HG03196 (cell line): ENCODE results near the gene PLXNC1.

Experiments
- ATAC-seq: cut with Tn5 transposase; IDR thresholded peaks from one replicate; pipeline ENCODE4 v1.9.1; 2021; ENCODE audit not compliant: unreplicated experiment

PLXNC1 gene

DNA sequence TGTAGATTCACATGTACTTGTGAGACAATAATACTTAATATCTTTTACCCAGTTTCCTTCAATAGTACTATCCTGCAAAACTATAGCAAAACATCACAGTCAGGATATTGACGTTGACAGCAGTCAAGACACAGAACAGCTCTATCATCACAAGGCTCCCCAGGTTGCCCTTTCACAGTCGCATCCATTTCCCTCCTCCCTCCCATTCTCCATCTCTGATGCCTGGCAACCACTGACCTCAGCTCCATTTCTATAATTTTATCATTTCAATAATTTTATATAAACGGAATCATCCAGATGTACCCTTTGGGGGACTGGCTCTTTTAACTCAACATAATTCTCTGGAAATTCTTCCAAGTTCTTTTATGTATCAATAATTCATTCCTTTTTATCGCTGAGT, 81.5 kb downstream of the PLXNC1 start:
- no peak for ATAC-seq

DNA sequence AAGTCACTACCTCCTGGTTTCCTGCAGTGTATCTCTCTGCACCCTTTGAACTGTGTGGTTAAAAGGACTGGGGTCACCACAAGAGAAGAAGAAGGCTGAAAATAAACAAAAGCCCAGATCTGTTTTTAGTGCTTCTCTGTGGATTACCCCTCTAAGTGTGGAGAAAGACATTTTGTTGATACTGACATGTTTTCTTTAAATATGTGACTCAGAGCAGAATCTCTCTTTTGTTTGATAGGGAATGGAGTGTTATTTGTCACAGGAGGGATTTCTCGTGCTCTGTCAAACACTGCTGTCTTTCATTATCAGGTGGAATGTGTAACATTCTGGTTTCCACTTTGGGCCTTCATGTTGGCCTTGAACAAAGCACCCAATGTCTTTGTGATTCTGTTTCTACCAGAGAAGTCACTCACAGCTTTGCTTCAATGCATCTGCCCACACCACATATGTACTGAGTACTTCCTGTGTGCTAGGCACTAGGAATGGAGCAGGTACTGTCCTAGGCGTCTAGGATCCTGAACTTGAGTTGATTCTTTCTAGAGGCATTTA, 82.1 kb downstream of the PLXNC1 start:
- ATAC-seq = peak; percentile 60

DNA sequence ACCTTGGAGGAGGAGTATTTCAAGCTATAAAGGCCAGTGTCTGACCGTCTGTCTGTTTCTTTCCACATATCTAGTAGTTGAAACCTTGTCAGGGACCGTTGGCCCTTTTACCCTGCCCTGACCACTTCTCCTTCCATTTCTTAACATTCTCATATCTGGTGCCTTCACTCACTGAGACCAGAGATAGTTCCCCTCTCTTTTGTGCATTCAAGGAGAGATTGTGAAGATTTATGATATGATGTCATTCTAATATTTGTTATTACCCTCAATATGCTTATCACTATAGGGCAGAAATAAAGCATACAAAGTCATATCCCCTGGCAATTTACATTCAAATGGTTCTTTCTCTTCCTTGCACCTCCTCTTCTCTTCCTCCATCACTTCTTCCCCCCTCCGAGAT, 83.3 kb downstream of the PLXNC1 start:
- no peak for ATAC-seq

DNA sequence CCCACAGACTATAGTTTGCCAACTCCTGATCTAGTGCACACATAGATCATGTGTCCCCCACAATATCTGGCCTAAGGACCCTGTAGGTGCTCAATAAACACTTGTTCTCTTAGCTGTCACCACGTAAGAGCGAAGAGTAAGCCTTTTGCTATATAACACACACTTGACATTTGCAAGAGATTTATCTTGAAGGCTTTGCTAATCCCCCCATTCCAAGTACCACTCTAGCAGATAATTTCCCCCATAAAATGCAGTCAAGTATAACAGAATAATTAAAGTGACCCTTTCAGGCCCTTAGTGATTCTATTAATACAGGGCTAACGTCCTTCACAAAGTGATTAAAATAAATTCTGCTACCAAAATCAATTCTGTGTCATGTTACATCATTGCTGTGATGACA, 87.5 kb downstream of the PLXNC1 start:
- no peak for ATAC-seq

DNA sequence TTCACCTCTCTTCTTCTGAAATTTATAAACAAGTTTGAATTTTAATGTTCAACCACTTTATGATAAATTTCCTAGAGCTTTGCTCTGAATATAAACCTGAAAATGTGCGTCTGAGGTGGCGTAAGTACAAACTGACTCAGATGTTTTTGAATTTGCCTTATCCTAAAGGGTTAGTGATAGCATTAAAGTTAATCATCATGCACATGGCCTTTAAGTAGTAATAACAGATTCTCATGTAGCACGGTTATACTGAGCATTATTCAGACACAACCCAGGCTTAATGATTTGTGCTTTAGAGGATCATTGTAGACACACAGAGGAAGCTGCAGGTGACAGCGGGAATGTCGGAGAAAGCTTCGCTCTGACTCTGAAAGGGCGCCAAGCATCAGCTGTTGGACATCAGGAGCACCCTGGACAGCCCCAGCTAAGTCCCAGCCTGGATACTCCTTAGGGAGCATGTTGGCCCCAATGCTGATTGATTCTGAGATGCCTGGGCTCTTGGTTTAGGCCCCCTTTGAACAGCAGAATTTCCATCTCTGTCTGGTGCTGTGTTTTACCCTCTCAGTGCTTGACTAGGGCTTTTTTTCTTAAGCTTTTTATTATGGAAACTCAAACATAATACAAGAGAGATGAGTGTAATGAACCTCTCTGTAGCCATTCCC, 91.1 kb downstream of the PLXNC1 start:
- no peak for ATAC-seq

DNA sequence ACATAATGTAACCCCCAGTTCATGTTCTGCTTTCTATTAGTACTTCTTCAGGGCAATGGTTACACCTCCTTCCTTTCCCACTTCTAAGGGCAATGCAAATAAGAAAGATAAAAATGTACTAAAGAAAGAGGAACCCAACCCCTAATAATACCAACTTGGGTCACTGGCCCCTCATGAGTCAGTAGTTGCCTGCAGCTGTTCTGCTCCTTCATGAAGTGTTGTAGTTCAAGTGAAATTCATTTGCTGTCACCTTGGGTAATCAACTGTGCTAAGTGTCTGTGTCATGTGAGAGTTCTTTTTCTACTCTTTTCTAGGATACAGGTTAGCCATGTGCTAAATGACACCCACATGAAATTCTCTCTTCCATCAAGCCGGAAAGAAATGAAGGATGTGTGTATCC, 91.8 kb downstream of the PLXNC1 start:
- peak; percentile 80 for ATAC-seq

DNA sequence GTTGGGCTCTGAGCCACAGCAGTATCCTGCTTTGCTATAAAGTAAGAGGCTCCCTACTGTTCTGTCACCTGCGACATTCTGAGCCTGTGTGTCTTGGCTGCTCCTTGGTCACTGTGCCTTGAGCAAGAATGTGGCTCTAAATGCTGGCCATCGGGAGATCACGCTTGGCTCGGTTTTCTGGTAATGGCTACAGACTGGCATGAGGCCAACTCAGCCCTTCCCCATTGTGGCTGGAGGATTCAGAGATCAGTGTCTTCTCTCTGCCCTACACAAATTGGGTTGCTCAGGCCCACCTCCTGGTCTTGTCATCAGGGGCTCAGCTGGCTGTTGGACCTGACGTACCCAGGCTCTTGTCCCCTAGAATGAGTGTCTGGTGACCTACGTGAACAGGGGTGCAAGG, 94.5 kb downstream of the PLXNC1 start:
- no peak for ATAC-seq

DNA sequence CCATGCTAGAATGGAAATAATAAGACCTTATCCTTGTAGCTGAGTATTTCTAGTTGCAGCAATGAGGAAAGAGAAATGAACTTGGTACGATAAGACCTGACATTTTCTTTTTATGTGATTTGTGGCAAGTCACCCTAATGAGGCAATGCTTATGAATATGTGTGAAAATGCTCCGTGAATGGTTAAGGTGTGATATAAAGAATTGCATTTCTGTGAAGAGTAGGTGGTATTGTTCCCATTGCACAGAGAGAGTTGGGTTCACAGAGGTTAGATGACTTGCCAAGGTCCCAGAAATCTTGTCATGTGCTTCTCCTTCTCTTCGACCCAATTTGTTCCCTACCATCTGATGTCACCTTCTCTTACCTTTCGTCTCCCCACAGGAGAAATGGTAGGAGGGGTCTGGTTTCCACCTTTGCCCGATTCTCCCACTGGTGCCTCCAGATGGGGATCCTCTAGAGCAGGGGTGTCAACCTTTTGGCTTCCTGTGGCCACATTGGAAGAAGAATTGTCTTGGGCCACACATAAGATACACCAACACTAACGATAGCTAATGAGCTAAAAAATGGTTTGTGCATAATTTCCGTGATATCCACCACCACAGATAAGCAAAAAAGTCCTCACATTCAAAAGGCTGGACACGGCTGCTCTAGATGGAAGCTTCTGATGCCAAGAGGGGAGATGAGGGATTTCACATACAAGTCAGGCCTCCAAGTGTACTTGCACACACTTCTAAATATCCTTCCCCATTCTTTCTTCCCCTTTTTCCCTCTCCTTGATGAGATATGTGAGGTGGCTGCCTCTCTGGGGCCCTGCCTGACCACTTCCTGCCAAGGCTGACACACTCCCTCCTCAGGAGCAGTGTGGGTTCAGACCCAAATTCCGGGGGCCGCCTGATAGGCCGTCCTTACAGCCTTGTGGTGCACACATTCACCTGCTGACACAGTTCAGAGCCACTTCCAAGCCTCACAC, 96.1 kb downstream of the PLXNC1 start:
- peak; percentile 61 for ATAC-seq

DNA sequence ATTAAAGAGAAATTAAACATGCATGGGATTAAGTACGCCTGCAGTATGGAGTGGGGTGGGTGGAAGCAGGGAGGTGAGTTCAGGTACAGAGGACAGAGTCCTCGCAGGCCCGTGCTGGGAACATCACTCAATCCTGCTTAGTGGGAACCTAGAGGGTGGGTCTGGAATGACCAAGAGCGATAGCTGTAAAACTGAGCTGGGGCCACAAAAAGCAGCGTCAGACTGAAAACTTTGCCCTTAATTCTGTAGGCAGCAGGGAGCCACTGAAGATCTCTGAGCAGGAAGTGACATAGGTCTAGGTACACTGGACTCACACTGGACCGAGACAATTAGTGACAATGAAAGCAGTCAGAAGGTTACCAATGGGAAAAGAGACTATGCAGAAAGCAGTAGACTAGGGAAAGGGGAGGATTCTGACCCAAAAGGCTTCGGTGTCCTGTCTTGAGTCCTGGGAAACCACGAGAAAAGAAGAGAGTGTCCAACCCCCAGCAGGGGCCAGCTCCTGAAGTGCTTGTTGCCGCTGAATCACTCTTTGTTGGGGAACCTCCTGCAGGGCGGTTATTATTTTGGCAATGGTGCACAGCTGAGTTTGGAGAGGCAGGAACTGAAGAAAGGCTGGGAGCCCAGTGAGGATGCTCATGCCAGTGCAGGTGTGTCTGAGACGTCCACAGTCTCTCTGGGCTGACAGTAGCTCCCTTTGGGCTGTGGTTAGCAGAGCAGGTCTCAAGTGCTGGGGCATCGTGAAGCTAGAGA, 97.4 kb downstream of the PLXNC1 start:
- no peak for ATAC-seq

DNA sequence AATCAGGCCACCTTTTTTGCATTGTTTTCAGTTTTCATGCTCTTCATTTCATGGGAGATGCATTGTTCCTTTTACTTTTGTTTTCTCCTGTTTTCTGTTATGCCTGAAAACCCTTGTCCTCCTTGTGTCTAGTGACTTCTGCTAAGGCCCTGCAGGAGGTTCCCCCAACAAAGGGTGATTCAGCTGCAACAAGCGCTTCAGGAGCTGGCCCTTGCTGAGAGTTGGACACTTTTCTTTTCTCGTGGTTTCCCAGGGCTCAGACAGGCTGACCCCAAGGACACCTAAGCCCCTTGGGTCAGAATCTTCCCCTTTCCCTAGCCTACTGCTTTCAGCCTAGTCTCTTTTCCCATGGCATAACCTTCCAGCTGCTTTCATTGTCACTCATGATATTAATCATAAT, 98.9 kb downstream of the PLXNC1 start:
- ATAC-seq = no peak

DNA sequence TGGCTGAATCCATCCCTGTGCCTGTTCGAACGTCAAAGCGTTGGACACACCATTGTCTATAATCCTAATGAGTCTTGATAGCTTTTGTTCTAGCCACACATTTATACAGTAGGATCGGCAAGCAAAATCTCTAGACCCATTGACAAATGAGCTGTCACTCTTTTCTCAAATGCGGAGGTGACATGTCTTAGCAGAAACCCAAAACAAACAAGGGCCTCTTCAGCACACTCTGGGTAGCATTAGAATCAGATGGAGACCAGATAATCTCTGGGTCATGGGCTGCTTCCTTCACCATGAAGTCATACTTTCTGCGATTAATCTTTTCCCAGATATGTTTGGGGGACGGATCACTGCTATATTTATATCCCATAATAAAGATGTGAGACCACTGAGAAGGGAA, 100.2 kb downstream of the PLXNC1 start:
- no peak for ATAC-seq

DNA sequence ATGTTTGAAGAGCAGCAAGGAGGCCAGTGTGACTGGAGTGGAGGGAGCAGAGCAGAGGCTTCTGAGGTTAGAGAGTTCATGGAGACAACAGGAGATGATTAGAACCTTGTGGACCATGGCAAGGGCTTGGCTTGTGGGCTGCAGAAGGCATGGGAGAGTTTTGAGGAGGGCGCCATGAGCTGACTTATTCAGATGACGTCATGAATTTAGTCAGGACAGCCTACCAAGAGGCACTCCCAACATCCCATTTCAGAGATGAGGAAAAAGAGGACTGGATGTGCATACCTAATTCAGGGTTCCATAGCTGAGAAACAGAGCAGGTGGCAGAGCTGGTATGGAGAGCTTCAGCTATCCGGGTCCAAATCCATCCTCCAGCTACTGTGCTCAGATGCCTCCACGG, 101.8 kb downstream of the PLXNC1 start:
- no peak for ATAC-seq

DNA sequence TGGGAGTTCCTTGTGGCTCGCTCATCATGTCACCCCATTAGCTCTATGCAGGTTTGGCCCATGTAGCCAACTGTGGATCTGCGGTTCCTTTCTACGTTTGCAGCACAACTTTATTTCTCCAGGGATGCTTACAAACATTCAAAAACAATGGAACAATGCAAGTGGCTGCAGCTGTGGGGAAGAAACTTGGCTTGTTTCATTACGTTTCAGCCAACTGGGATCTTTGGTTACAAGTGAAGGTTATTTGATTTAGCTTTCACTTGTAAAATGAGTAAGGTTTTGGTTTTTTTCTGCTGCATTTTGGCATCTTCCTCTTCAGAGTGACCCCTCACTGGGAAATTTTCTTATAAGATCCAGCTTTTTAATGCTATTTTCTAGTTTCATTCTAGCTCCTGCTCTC, 105.9 kb downstream of the PLXNC1 start:
- no peak for ATAC-seq

DNA sequence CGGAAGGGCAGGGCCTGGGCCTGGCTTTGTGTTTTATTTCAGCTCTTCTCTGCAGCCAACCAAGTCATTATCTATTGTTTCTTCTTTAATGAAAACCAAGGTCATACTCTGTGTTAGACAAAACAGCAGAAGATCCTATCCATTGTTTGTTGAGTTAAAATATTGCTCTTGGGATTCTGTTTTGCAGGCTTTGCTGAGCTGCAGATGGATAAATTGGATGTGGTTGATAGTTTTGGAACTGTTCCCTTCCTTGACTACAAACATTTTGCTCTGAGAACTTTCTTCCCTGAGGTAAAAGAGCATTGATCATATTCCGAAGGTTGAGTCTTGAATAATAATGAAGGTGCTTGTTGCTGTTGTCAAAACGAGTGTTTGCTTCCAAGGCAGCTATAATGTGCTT, 106.6 kb downstream of the PLXNC1 start:
- ATAC-seq = no peak

DNA sequence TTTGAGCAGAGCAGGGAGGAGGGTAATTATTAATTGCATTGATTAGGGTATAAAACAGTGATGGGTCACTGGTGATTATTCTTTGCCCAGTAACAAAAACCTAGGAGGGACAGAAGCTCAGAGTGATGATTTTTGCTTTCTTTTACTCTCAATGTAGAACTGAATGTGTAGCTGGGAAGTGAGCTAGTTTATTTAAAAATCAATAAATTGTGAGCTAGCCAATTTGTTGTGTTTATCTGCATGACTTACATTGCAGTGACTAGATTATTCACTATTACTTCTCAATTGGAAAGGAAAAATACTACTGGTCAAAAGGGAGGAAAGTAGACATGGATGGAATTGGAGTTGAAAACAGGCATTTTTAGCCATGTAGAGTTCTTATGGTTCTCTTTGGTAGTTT, 107.1 kb downstream of the PLXNC1 start:
- no peak for ATAC-seq

DNA sequence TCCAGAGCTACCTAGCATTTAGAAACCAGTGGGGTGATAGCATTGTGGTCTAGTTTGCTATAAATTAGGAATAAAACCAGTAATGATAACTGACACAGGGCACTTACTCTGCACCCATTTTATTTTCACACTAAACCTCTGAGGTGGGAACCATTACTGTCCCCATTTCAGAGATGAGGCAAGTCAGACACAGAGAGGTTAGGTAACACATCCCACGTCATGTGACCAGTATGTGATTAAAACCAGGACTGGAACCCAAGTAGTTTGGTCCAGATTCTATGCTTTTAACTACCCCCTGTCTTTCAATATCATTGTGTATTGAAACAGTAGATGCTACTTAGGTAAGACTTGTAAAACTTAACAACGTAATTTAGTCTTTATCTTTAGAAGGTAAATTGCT, 110.2 kb downstream of the PLXNC1 start:
- no peak for ATAC-seq

DNA sequence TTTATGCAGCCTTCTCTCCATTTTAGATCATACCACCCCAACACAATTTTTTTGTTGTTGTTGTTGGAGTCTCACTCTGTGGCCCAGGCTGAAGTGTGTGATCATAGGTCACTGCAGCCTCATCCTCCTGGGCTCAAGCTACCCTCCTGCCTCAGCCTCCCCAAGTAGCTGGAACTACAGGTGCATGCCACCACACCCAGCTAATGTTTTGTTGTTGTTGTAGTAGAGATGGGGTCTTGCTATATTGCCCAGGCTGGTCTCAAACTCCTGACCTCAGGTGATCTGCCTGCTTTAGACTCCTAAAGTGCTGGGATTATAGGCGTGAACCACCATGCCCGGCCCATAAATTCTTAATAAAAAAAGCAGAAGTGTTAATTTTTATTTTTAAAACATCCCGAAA, 111.6 kb downstream of the PLXNC1 start:
- ATAC-seq = no peak

DNA sequence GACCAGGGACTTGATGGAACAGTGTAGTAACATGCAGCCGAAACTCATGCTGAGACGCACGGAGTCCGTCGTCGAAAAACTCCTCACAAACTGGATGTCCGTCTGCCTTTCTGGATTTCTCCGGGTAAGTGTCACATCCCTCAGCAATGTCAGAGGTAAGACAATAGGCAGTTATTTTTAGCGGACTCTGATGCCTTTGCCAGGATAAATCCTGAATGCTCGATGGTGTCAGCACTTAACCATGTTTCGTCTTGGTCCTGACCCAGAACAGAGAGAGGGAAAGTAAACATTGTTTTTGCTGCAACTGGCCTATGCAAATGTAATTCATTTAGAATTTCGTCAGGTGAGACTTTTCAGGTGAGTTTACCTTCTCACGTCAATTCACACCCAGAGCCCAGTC, 112.3 kb downstream of the PLXNC1 start:
- no peak for ATAC-seq

DNA sequence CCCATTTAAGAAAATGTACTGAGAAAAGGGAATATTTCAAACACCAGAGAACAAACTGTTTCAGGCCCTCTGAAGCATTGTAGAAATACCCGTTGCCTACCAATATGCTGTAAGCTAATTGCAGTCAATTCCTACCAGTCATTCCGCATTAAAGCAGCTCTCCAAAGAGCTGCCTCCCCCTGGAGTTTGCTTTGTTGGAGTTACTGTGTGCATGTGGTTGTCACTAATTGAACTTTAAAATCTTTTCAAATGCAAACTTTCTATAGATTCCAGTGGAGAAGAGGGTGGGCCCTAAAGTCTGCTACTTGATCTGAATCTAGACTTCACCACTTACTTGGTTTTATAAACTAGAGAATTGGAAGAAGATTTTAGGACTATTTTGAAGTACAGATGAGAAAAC, 112.7 kb downstream of the PLXNC1 start:
- ATAC-seq = no peak

DNA sequence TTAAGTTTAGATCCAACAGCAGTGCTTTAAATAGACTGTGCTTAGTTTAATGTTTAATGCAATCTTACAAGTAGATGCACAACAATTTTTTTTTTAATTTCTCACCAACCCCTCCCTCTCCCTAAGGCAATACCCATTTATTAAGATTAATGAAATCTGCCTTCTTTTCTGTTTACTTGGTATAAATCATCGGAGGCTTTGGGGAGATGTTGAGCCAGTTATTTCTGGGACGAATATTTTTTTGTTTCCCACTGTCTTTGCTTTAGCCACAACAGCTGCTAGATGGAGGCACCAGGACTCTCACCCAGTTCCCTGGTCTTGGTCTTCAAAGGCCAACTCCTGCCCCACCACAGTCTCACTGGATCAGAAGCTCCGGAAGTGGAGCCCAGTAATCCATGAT, 113.4 kb downstream of the PLXNC1 start:
- ATAC-seq = no peak

DNA sequence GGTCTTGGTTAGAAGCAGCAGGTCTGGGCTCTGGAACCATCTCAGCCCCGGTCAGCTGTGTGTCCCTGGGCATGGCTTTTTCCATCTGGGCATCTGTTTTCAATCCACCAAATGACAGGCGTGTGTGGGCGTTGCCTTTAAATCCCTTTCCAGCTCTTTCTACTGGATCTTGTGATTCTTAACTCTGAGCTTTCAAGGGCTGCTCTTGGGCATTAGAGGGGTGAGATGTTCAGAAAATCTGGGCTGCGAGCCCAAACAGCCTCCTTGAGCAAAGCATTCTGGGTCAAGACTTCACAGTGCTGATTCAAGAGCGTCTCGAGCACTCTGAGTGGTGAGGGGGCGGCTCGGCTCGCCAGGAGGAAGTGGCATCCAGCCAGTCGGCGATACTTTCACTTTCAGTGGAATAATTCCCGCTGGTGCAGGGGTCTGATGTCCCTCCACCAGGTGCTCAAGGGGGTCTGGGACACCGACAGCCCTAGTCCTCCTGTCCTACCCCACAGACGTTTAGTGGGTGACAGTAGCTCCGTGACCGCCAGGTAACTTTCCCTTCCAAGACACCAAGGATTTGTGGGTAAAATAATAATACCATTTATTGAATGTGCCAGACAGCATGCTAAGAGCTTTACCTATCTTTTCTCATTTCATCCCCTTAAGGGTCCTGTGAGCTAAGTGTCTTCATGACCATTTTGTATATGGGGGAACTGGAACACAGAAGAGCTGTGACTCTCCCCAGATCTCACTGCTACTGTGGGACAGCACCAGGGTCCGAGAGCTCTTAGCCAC, 114.0 kb downstream of the PLXNC1 start:
- ATAC-seq = peak; percentile 59
